ENCODE results near the gene TMEM203.

Gene TMEM203

DNA sequence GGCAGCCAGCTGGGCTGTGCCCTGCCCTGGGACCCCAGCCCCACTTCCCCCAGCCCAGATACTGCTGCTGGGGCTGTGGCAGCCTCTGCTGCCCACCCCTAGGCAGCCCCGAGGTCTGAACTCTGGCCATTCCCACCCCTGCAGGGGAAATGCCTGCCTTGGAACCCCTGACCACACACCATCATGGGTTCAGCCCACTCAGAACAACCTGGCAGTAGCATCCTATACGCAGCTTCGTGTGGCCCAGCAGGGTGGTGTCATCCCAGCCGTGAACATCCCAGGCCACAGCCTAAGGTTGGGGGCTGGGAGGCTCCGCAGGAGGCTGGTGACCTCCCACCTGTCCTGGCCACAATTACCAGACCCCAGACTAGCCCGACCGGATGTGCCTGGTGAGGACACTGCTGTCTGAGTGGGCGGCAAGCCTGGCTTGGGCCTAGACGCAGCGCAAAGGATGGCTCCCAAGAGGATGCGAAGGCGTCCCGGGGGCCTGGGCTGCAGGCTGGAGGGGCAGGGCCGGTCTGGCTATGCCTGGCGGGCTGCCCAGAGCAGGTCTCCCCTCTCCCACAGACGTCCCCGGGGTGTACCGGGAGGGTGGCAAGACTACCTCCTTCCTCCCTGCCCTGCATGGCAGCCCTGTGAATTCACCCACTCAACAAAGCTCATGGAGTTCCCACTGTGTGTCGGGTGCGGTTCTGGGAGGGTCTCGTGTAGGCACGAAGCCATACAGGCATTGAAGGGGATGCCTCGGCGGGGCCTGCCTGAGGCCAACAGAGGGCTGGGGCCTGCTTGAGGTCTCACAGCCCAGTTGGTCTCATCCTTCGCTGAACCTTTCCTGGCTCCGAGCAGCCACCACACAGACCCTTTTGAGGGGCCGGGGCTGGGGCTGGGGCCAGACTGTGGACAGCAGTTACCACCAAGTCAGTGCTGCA, 23.8 kb upstream of the TMEM203 start:
- DNase-seq: no peak

DNA sequence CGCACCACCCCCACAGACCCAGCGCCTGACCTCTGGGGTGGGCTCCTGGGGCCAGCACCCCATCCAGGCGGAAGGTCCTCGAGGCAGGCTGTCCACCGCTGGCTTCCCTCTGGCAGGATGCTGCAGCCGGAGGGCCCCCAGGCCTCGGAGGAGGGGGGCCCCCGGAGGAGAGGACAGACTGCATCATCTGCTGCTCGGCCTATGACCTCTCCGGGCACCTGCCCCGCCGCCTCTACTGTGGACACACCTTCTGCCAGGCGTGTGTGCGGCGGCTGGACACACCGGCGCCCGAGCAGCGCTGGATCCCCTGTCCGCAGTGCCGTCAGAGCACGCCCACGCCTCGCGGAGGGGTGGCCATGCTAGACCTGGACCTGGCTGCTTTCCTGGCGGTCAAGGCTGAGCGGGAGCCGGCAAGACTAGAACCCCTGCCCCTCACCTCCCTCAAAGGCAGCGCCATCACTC, 23.1 kb upstream of the TMEM203 start:
- no peak for DNase-seq

DNA sequence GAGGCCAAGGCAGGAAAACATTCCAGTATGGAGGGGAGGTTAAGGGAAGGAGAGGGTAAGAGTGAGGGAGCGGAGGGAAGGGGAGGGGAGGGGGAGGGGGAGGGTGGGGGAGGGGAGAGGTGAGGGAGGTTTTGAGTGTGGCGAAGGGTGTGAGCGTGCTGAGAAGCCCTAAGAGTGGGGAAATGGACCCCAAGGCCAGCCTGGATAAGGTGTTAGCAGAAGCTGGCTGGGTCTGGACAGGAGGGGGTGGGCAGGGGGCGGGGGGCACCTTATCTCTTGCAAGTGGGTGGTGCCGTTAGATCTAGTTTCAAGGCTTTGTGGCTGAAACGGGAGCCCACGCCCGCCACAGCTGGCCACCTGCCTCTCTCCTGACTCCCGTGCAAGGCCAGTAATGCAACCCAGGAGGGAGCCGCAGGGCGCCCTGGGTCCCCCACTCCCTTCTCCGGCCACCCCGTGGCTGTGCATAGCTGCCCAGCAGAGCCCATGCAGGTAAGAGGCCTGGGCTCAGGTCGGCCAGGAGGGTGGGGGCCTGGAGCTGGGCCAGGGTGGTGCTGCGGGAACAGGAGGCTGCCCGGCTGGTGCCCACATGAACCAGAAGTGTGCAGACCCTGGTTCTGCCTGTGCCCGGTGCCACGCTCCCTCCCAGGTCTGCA, 22.5 kb upstream of the TMEM203 start:
- DNase-seq: no peak

DNA sequence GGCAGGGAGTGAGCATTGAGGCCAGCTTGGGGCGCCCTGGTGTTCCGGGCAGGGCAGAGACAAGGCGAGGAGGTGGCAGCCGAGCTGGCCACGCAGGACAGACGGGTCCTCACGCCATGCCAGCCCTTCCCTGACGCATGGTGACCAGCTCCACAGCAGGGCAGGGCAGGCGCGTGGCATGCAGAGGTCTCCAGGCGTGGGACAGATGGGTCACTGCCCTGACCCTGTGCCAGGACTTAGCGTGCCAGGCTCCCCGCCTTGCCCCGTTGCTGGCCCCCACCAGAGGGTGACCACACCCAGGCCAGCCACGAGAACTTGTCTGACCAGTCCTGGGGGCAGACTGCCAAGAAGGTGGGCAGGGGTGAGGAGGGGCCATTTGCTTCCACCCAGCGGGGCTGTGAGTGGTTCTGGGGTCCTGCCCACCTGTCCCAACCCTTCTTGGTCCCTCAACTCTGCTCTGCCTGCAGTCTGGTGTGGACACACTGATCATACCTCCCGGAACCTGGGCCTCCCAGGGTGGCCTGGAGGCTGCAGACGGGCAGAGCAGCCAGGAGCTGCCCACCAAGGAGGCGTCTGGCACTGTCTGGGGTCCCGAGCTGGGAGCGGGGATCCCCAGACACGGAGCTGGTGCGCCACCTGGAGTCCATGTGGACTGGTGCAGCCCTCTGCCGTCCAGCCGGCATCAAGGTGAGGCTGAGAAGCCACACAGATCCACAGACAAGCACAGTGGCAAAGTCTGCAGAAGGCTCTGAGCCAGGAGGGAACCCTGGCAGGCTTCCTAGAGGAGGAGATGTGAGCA, 21.8 kb upstream of the TMEM203 start, which contains the start of gene RNF224:
RNF224 (plus strand) TSS at position 449 of the 799 bp plus-strand sequence. CDS start 834 bp downstream, outside the sequence.
- DNase-seq: peak; percentile 83

DNA sequence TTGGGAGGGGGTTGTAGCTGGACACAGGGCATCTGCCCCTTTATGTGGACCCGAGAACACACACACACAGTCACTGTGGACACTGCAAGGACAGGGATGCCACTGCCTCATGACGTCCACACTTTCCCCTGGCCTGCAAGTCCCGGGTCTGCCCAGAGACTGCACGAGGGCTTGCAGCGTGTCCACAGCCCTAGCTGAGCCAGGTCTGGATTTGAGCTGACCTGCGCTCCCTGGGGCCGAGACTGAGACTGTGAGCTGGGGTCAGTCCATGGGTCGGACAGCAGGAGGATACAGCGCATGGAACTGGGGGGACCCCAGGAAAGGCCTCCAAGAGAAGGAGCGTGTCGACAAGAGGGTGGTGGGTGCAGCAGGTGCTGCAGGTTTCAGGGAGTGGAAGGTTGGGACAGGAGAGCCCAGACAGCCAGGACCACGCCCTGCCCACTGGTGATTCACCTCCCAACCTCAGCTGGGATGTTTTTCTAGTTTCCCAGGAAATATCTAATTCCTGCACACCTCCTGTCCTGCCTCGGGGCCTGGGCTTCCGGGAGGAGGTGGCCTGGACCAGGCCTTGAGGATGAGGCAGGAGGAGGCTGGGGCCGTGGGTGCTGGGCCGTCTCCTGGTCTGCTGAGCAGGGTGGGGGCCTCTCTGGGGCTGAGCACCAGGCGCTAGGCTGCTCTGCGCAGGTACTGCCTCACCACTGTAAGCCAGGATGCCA, 21.0 kb upstream of the TMEM203 start:
- DNase-seq: no peak

DNA sequence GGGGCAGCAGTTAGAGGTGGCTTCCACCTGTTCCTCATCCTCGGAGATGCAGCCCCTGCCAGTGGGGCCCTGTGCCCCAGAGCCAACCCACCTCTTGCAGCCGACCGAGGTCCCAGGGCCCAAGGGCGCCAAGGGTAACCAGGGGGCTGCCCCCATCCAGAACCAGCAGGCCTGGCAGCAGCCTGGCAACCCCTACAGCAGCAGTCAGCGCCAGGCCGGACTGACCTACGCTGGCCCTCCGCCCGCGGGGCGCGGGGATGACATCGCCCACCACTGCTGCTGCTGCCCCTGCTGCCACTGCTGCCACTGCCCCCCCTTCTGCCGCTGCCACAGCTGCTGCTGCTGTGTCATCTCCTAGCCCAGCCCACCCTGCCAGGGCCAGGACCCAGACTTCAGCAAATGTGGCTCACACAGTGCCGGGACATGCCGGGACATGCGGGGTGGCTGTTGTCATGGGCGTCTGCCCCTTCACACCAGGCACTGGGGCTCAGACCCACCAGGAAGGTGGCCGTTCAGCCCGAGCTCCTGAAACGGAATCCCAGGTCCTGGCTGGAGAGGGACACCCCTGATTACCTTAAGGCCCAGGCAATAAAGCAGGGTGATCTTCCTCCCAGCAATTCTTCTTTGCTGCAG, 20.4 kb upstream of the TMEM203 start:
- no peak for DNase-seq

DNA sequence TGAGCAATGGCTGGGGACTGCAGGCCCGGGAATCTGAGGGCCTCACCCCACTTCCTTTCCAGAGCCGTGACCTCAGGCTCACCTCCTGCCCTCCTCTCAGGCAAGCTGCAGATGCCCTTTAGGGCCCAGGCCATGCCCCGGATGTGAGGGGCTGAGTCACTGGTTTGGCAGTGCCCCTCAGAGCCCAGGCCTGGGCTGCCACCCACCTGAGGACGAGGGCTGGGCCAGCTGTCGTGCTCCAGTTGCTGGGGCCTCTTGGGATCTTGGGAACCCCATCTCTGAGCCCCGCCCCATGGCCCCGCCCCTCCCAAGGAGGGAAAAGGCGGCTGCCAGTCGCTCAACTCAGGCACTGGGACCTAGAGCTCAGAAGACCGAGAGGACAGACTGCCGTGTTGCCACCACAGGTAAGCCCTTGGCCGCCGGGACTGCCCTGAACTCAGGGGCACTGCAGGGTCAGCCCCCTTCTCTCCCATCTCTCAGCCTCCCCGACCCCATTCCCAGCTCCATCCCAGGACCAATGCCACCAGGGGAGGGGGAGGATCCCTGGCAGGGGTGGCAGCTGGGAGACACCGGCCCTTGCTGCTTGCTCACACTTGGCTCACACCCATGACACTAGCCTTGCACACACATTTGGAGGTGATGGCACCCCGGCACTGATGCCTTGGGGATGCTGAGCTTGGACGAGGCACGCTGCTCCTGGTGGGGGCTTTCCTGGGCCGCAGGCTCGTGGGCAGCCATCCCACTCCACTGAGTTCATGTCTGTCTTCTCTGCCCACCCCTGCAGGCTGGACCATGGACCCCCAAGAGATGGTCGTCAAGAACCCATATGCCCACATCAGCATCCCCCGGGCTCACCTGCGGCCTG, 19.6 kb upstream of the TMEM203 start, which contains the start of gene CYSRT1:
CYSRT1 (plus strand) TSS at position 345 of the 865 bp plus-strand sequence; CDS start at position 793, 448 bp downstream.
- DNase-seq: peak; percentile 57

DNA sequence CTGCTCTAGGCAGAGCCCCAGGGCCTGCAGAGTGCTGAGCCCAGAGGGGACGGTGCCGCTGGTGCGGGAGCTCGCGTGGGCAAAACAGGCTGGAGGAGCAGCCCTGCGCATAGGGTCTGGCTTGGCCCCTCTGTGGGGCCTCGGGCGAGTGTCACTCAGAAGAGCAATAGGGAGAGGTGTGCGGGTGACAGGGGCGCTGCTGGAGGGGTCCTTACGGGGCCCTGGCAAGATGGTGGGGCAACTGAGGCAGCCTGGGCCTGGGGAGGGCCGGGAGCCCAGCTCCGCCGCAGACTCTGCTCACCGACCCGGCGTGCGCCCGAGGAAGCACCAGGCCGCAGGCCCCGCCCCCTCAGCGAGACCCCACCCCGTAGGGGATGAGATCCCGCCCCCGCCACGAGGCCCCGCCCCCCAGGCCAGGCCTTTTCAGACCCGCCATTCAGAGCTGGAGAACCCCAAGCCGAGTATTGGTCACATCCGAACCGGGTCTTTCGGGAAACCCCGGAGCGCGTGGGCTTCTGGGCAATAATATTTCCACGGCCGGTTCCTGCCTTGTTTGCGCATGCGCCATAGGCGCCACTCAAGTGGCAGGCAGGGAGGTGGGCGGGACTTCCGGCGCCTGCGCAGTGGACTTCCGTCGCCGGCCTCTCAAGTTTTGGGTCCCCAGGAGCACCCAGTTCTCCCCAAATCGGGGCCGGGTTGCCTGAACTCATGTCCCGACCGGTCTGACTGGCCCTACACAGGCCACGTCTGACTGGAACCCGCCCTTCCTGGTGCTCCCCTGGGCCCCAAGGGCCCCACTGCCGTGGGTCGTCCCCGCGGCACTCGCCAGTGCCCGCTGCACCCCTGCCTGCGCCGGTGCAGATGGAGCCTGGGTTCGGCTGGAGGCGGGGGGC, 17.9 kb upstream of the TMEM203 start:
- peak; percentile 99 for DNase-seq

DNA sequence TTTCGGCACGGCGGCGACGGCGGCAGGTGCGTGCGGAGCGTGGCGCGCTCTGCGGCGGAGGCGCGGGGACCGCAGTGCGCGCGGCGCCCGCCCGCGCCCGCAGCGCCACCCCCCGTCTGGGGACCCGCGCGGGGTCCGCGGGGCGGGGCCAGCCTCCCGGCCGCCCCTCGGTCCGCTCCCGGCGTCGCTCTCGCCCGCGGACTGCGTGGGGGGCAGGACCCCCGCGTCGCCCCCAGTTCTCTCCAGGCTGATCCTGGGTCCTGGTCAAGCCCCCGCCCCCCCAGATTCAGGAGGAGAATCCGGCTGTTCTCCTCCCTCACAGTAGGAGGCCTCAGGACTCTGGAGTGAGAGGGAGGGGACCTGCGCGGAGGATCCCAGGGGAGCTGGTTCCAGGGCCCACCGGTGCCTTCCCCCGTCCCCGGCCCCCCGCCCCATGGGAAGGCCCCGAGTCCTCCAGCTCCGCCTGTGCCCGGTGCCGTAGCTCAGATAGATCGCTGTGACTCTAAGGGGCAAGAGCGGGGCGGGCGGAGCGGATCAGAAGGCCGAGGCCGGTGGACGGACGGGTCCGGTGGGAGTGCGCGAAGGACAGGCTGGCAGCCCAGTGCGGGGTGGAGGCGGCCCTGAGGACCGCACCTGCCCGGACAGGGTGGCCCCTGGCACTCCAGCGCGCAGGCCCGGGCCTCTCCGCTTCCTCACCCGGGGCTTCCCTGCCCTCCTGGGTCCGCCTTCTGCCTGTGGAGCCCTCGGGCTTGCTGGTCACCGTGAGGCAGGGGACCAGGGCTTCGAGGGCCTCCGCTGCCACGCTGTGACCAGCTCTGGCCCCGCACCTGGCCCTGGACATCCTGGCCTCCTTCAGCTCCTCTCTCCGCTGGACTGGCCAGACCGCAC, 17.0 kb upstream of the TMEM203 start, which contains the start of gene RNF208:
RNF208 (minus strand) TSS at position 51 of the 888 bp plus-strand sequence. CDS start 1,028 bp downstream, outside the sequence.
- peak; percentile 42 for DNase-seq

DNA sequence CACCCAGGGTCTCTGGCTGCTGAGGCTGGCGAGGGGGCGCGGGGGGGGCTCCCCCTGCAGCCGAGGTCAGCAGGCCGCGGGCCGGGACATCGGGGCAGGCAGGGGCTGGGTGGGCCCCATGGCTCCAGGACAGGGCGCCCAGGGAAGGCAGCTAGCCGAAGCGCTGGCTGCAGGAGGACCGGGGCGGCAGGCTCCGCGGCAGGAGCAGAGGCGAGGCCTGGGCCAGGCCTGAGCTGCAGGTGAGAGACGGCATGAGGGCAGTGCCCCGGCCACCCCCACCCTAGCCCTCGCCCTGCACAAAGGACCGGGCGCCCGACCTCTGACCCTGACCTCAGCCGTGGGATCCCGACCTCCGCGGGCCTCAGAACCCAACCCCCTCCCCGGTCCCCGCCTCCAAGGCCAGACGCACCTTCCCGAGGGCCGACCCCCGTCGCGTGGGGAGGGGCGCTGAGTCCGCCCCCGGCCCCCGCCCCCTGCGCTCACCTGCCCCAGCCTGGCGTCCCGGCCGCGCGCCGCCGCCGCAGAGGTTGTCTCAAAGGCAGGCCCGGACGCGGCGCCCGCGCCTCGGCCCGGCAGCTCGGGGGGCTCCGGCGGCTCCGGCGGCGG, 16.2 kb upstream of the TMEM203 start:
- peak; percentile 36 for DNase-seq

DNA sequence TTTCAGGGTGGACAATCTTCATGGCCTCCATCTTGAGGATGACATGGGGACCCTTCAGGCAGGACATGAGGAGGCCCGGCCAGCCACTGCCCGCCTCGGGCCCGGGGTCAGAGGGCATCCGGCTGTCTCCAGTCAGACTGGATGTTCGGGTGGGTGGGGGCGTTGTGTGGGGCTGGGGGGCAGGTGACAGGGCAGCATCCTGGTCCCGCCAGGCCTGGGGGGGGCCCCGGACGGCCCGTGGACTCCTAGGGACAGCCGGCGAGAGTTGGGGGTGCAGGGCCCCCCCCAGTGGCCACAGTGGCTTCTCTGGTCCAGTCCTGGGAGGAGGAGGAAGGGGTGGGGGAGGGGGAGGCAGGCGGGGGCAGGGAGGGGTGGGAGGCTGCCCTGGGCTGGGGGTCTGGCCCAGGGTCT, 15.7 kb upstream of the TMEM203 start:
- DNase-seq: no peak

DNA sequence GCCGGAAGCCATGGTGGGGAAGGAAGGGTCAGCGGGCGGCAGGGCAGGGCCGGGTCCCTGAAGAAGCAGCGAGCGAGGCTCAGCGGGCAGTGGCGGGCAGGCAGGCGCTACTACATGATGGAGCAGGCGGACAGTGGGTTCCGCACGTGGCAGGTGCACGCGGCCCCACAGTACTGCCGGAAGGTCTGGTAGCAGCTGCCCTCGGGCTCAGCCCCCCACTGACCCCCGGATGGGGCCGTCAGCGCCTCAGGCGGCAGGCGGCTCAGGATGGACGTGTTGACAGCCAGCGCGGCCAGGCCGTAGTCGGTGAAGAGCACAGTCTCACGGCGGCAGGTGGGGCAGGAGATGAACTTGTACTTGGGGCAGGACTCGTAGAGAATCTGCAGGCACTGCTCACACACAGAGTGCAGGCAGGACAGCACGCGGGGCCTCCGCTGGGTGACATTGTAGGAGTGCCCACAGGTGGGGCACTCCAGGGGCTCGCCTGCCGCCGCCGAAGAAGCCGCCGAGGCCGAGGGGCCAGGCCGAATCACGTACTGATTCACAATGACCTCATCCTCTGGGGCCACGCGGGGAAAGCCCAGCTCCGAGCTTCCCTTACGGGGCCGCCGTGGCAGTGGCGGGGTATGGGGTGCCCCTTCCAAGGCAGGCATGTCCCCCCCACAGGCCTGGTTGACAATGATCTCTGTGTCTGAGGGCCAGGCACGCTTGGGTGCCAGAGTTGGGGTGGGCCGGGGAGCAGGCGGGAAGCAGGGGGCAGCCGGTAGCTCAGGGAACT, 15.1 kb upstream of the TMEM203 start:
- no peak for DNase-seq

DNA sequence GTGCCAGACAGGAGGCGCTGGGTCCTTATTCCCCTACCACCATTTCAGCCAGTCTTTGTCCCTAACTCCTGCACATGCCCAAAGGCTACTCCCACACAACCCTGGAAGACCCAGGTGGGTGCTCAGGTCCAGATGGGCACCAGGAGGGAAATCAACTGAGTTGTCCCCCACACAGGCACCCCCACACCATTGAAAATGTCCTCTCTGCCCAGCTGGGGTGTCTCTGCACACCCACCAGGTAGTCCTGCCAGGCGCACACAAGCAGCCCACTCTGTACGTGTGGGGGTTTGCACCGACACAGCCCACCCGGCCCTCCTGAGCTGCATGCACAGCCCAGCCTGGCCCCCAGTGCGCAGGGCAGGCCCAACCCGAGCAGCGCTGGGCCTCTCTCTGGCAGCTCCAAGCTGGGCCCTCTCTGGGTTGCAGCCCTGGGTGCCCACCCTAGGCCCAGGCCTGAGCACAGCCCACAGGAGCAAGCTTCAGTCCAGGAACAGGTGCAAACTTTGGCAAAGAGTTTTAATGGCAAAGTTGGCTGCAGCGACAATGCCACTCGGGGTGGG, 14.4 kb upstream of the TMEM203 start:
- no peak for DNase-seq

DNA sequence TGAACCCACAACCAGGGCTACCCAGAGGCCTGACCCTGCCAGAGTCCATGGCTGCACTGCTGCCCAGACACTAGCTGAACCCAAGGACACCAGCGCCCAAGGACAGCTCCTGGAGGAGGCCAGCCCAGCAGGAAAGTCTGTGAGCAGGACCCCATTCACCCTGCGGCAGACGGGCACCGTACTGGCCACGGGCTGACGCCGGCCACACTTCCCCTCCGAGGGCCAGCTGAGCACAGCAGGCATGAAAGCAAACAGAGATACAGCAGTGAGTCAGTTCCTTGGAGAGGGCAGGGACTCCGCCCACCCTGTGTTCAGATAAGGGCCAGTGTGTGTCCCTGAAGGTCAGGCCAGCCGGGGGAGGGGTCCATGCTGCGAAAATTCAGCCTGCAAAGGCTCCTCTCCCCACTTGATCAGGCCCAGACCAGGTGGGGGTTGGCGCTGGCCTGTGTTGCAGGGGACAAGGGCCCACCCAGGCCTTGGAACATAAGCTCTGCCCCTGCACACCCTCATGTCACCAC, 13.4 kb upstream of the TMEM203 start:
- DNase-seq: no peak

DNA sequence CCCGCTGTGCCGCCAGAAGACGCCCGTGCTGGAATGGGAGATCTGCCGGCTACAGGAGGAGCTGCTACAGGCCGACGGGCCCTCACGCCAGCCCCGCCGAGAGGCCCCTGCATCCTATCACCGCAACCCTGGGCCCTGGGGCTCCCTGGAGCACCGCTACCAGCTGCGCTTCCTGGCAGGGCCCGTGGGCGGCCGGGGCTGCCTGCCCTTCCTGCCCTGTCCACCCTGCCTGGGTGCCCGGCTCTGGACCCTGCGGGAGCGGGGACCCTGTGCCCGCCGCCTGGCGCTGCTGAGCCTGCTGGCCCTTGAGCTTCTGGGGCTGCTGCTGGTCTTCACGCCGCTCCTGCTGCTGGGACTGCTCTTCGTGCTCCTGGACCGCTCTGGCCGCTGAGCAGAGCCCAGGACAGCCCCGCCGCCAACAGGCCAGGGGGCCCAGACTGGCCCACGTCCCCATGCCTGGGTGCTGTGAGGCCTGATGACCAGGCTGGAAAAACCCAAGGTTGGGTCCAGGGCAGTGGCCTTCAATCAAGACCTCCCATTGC, 12.8 kb upstream of the TMEM203 start:
- DNase-seq: no peak

Data from NCI-H2171 treated with DMSO at 0.1 percent for 48 hours (cell line).